Adrenal gland (tissue), 12 donors: ENCODE data around the gene NAA20. TPM values are rescaled to one million over a fixed set of nuclear protein-coding genes. Genes with fewer than 3 reads are reported as not detected.

Experiments used
- DNase-seq, 7 donors: peaks; one replicate each; pipeline ENCODE4 v3.0.0-alpha.2; 2019 to 2020
- H3K27ac ChIP-seq, 5 donors: fragments of 200-600 bp; sonication (generic) in 4 of 5; 1 replicate in 3 of 5; 2 replicates in 2 of 5; pipeline versions ENCODE4 v1.5.1 to v1.8.0; 2016 to 2020; ENCODE audit warnings: mild to moderate bottlenecking in 1 of 5
- H3K27me3 ChIP-seq: fragments of 200-600 bp; 2 replicates; pipeline ENCODE4 v1.8.0; 2021
- H3K36me3 ChIP-seq, 2 donors: fragments of 200-600 bp; replicated peaks in 1 of 2; 1 replicate in 1 of 2; 2 replicates in 1 of 2; pipeline versions ENCODE4 v1.5.1 to v1.8.0; 2018 to 2022
- H3K4me1 ChIP-seq, 2 donors: fragments of 200-600 bp; replicated peaks in 1 of 2; 1 replicate in 1 of 2; 2 replicates in 1 of 2; pipeline versions ENCODE4 v1.5.1 to v1.8.0; 2018 to 2021
- H3K4me3 ChIP-seq, 4 donors: fragments of 200-600 bp; sonication (generic) in 3 of 4; one replicate each; pipeline ENCODE4 v1.5.1; 2016 to 2018
- H3K9me3 ChIP-seq, 3 donors: fragments of 200-600 bp; sonication (generic) in 1 of 3; replicated peaks in 1 of 3; 1 replicate in 2 of 3; 2 replicates in 1 of 3; pipeline versions ENCODE4 v1.5.1 to v1.8.0; 2016 to 2021
- CTCF ChIP-seq, 6 experiments: fragments of 450-650 bp in 4 of 6; fragments of 200-600 bp in 2 of 6; sonication (generic) in 1 of 6; IDR thresholded peaks; 1 replicate in 5 of 6; 2 replicates in 1 of 6; pipeline versions ENCODE4 v1.5.1 to v1.8.0; 2016 to 2021; ENCODE audit warnings: antibody characterized with exemption in 6 of 6, mild to moderate bottlenecking in 2 of 6, moderate library complexity in 1 of 6
- POLR2A ChIP-seq, 2 donors: fragments of 450-650 bp; IDR thresholded peaks; one replicate each; pipeline ENCODE4 v1.6.1; 2017; ENCODE audit warnings: antibody characterized with exemption in 2 of 2, mild to moderate bottlenecking in 2 of 2, moderate library complexity in 1 of 2
- WGBS, 4 donors: extraction: QIAGEN DNeasy Blood & Tissue Kit in 2 of 4; methylation state at CpG; one replicate each; pipeline versions ENCODE4 v1.1.5 to v1.1.7; 2013 to 2017; 5-methylcytosine and 5-hydroxymethylcytosine counted together
- intact Hi-C, 2 donors: fragments of 100-400 bp; cut with DNase I; formaldehyde crosslinking; loops; one replicate each; pipeline versions ENCODE4 v1.14.1 to v1.15.0; 2022 to 2023
- polyA plus RNA-seq, 3 donors: library from polyadenylated mRNA; stranded (reverse); fragments of 200-250 nt in 2 of 3; fragments of 350-450 nt in 1 of 3; fragmentation: Illumina TruSeq in 1 of 3; extraction: RNeasy Lipid Tissue Mini Kit (QIAGEN cat#74804) in 1 of 3; gene quantifications; one replicate each; pipeline ENCODE4 v1.2.3, GENCODE V29; 2013 to 2014
- total RNA-seq, 9 donors: library from RNA; depleted of rRNA in 4 of 9; stranded (reverse); fragments of >200 nt in 4 of 9; fragments of 120-200 nt in 1 of 9; fragmentation: NEBNext Ultra II Directional in 1 of 9; extraction: Animal tissue kit (Norgen Biotek cat#: 25700) in 1 of 9; gene quantifications; one replicate each; pipeline versions ENCODE4 v1.1.0 to v1.2.4, GENCODE V29; 2013 to 2023
- donor health status: healthy with polysubstance abuse.
- donor health status: Bipolar disorder and iron deficiency.
- donor health status: DM: yes; HTN: yes; CAD: no.
- donor health status: DM: no; HTN: no; CAD: no.
- donor health status: DM: no; HTN: no; CAD: no.
- donor health status: DM: yes; HTN: yes; CAD: no.

NAA20 gene
- total and polyA plus RNA-seq, 12 donors, result 19.4 to 124 (median 59.0) TPM

DNA sequence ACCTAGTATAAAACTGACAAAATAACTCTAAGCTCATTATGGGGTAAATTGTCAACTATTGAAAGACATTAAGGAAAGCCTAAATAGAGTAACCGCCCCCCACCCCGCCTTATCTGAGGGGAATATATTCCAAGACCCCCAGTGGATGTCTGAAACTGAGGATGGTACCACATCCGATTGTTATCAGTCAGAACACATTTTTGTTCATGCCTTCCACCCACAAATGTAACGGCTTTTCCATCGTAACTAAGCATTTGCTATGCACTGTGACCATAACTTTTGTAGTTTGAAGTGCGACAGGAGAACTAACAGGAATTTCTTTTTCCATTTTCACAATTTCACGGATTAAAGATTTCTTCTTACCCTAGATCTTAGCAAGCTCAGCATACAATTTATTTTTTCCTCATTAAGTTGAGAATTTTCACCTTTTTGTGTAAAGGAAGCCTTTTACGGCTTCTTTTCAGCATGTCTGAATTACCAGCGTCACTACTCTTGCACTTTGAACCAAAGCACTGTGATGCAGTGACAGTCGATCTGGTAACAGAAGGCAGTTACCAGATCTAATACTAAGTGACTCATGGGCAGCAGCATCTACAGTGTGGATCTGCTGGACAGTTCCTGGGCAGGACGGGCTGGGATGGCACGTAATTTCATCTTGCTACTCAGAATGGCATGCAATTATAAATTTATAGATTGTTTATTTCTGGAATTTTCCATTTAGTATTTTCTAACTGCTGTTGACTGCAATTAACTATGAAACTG, 47.0 kb downstream of the NAA20 start:
- 63 to 82% (median 69%) methylated on average over 12 of the region's 12 CpGs for WGBS, 4 donors
- no peak overlapping the region for H3K27ac ChIP-seq
- intact Hi-C loops, result no loop called here
- no peak overlapping the region for H3K4me3 ChIP-seq
- no peaks in the 10 kb centered on the region for H3K4me1 ChIP-seq
- H3K27me3 ChIP-seq, result no peaks in the 10 kb centered on the region
- H3K9me3 ChIP-seq, result no peaks in the 10 kb centered on the region
- no peaks in the 10 kb centered on the region for H3K36me3 ChIP-seq
- DNase-seq, result no peak
- TF ChIP-seq CTCF (IDR thresholded peaks at IDR 0.05) (no peak), POLR2A (IDR thresholded peaks at IDR 0.05) (no peak)

- TF ChIP-seq POLR2A (IDR thresholded peaks at IDR 0.05), result no peak
- no peak for TF ChIP-seq CTCF (IDR thresholded peaks at IDR 0.05)
Observed at GRCh38 chr20:20065361-20065760, 48.2 kb downstream of the NAA20 start.

GRCh38 chr20:20070871-20071726, 53.9 kb downstream of the NAA20 start:
- TF ChIP-seq POLR2A (IDR thresholded peaks at IDR 0.05) (no peak), CTCF (IDR thresholded peaks at IDR 0.05) (no peak)
- Histone ChIP-seq H3K27ac (no peak overlapping the region), H3K27me3 (no peaks in the 10 kb centered on the region), H3K4me1 (no peaks in the 10 kb centered on the region), H3K36me3 (no peaks in the 10 kb centered on the region), H3K9me3 (no peaks in the 10 kb centered on the region), H3K4me3 (no peak overlapping the region)
- no peak for DNase-seq
- WGBS, 4 donors, result 48 to 63% (median 56%) methylated on average over 10 of the region's 10 CpGs
- intact Hi-C loops, result no loop called here

More at GRCh38 chr20:20065361-20065760, 48.2 kb downstream of the NAA20 start:
- Histone ChIP-seq H3K4me3 (no peak overlapping the region), H3K36me3 (no peaks in the 10 kb centered on the region), H3K27ac (no peak overlapping the region), H3K27me3 (no peaks in the 10 kb centered on the region), H3K9me3 (no peaks in the 10 kb centered on the region), H3K4me1 (no peaks in the 10 kb centered on the region)
- 86 to 94% (median 89%) methylated on average over 1 of the region's 1 CpG for WGBS, 4 donors
- DNase-seq, result no peak
- intact Hi-C loops, result no loop called here

DNA sequence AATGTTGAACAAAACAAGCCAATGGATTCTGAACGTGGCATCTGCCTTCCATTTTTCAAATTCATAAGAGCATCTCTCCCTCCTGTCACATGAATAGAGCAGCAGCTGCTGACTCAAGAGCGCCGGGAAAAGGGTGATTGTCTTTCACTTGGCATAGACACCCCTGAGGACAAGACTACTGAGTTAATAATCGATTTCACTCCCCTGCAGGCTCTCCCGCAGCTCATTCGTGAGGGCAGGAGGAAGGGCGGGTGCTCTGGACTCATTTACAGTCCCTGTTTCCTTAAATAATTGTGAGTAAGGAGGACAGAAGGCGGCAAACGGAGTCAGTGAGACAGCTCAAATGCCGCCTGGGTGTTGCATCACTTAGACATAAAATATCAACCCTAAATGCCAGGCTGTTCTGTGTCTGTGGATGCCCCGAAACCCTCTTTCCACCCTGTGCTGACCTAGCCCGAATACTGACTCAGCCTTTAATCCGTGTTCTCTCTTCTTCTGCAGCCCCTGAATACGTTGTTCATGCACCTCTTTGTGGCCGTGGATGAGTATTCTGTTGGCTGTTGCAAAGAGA, 56.7 kb downstream of the NAA20 start:
- H3K4me1 ChIP-seq, result no peaks in the 10 kb centered on the region
- H3K27ac ChIP-seq, result no peak overlapping the region
- intact Hi-C loops, result no loop called here
- no peaks in the 10 kb centered on the region for H3K27me3 ChIP-seq
- WGBS, 4 donors, result 61 to 64% (median 61%) methylated on average over 15 of the region's 15 CpGs
- DNase-seq, result no peak
- H3K36me3 ChIP-seq, result no peaks in the 10 kb centered on the region
- no peaks in the 10 kb centered on the region for H3K9me3 ChIP-seq
- no peak for TF ChIP-seq CTCF (IDR thresholded peaks at IDR 0.05)
- no peak for TF ChIP-seq POLR2A (IDR thresholded peaks at IDR 0.05)
- H3K4me3 ChIP-seq, result no peak overlapping the region
